HepG2 (cell line): ENCODE data around the gene SFXN2. TPM values are rescaled to one million over a fixed set of nuclear protein-coding genes. Genes with fewer than 3 reads are reported as not detected.
A peak's percentile ranks its signal among the peaks of the same experiment; 100 is the strongest.

ENCODE experiments used
- BATF2 ChIP-seq: sonication (generic); formaldehyde crosslinking; IDR thresholded peaks from 2 replicates; pipeline ENCODE4 v1.8.0; 2022; ENCODE audit warnings: mild to moderate bottlenecking, missing genetic modification reagents, moderate library complexity
- CBFB ChIP-seq: sonication (generic); formaldehyde crosslinking; IDR thresholded peaks from 2 replicates; pipeline ENCODE4 v1.4.0; 2020; ENCODE audit warnings: missing genetic modification reagents
- CBX1 ChIP-seq: IDR thresholded peaks from one replicate; pipeline ENCODE4 v1.6.1; 2016; ENCODE audit warnings: antibody characterized with exemption, low read depth
- ESRRA ChIP-seq: sonication (generic); formaldehyde crosslinking; IDR thresholded peaks from 2 replicates; pipeline ENCODE4 v1.5.1; 2020; ENCODE audit warnings: mild to moderate bottlenecking, low read depth, missing genetic modification reagents
- FLYWCH1 ChIP-seq: sonication (generic); formaldehyde crosslinking; IDR thresholded peaks from 2 replicates; pipeline ENCODE4 v1.8.1; 2023; ENCODE audit warnings: mild to moderate bottlenecking, missing genetic modification reagents
- FOXC1 ChIP-seq: sonication (generic); formaldehyde crosslinking; IDR thresholded peaks from 2 replicates; pipeline ENCODE4 v1.8.0; 2022; ENCODE audit warnings: mild to moderate bottlenecking, missing genetic modification reagents, borderline replicate concordance
- HNRNPK ChIP-seq: fragments of 200-400 bp; formaldehyde crosslinking; IDR thresholded peaks from 2 replicates; pipeline ENCODE4 v1.6.1; 2018; ENCODE audit warnings: low read length, low read depth, moderate library complexity, mild to moderate bottlenecking; ENCODE audit not compliant: poor library complexity, severe bottlenecking
- HNRNPLL ChIP-seq: fragments of 200-400 bp; formaldehyde crosslinking; IDR thresholded peaks from 2 replicates; pipeline ENCODE4 v1.6.1; 2017; ENCODE audit warnings: mild to moderate bottlenecking, low read depth, low read length; ENCODE audit not compliant: poor library complexity, severe bottlenecking
- KAT8 ChIP-seq: IDR thresholded peaks from 2 replicates; pipeline ENCODE4 v1.6.1; 2016; ENCODE audit warnings: missing genetic modification reagents, missing compliant biosample characterization
- KLF6 ChIP-seq: IDR thresholded peaks from 2 replicates; pipeline ENCODE4 v1.8.0; 2016; ENCODE audit warnings: missing biosample characterization, missing genetic modification reagents
- MAF1 ChIP-seq: sonication (generic); formaldehyde crosslinking; IDR thresholded peaks from 2 replicates; pipeline ENCODE4 v1.5.0; 2020; ENCODE audit warnings: missing genetic modification reagents, borderline replicate concordance
- MXI1 ChIP-seq: IDR thresholded peaks from 3 replicates; pipeline ENCODE4 v1.6.1; 2012; ENCODE audit warnings: low read depth, low read length, inconsistent platforms, borderline replicate concordance
- NFIC ChIP-seq: IDR thresholded peaks from 2 replicates; pipeline ENCODE4 v1.6.1; 2012; ENCODE audit warnings: mild to moderate bottlenecking, low read length, inconsistent platforms
- RFXAP ChIP-seq: sonication (generic); formaldehyde crosslinking; IDR thresholded peaks from 2 replicates; pipeline ENCODE4 v1.4.0; 2020; ENCODE audit warnings: missing genetic modification reagents, borderline replicate concordance
- TEAD3 ChIP-seq: optimal IDR thresholded peaks from 2 replicates; pipeline ENCODE3; 2016; ENCODE audit warnings: borderline replicate concordance
- THAP11 ChIP-seq: IDR thresholded peaks from 2 replicates; pipeline ENCODE4 v1.6.1; 2016; ENCODE audit warnings: missing biosample characterization, missing genetic modification reagents
- U2AF1 ChIP-seq: fragments of 200-400 bp; formaldehyde crosslinking; optimal IDR thresholded peaks from 2 replicates; pipeline ENCODE3; 2017; ENCODE audit warnings: mild to moderate bottlenecking, low read depth, low read length
- ZNF3 ChIP-seq: IDR thresholded peaks from 2 replicates; pipeline ENCODE4 v1.7.0; 2017; ENCODE audit warnings: inconsistent platforms
- ZNF501 ChIP-seq: sonication (generic); formaldehyde crosslinking; IDR thresholded peaks from 2 replicates; pipeline ENCODE4 v1.5.1; 2020; ENCODE audit warnings: mild to moderate bottlenecking, moderate library complexity, missing genetic modification reagents
- polyA plus RNA-seq, 8 experiments: library from polyadenylated mRNA; depleted of rRNA in 3 of 8; stranded (reverse) in 7 of 8; unstranded in 1 of 8; fragments of >200 nt; fragmentation: Illumina TruSeq in 4 of 8; extraction: Trizol in 4 of 8; gene quantifications; 2 replicates each; pipeline versions ENCODE4 v1.2.1 to v1.2.3, GENCODE V29; 2011 to 2016; ENCODE audit warnings: low read depth in 4 of 8, missing spikeins in 1 of 8, mixed read lengths in 1 of 8; ENCODE audit not compliant: insufficient read depth in 1 of 8
- total RNA-seq, 5 experiments: library from RNA; depleted of rRNA; stranded (reverse); fragments of >200 nt; fragmentation: Illumina TruSeq; extraction: Trizol; gene quantifications; 2 replicates each; pipeline ENCODE4 v1.2.3, GENCODE V29; 2016; ENCODE audit warnings: low read depth in 1 of 5
- TF ChIP-seq, protein P1 (sequence below): sonication (generic); formaldehyde crosslinking; IDR thresholded peaks from 2 replicates; pipeline ENCODE4 v1.4.0; 2020; ENCODE audit warnings: missing genetic modification reagents
- TF ChIP-seq, protein P2 (sequence below): IDR thresholded peaks from 2 replicates; pipeline ENCODE4 v1.6.1; 2012; ENCODE audit warnings: low read length, improper control_type of control experiment
- TF ChIP-seq, protein P3 (sequence below): sonication (generic); formaldehyde crosslinking; IDR thresholded peaks from 2 replicates; pipeline ENCODE4 v1.4.0; 2020; ENCODE audit warnings: mild to moderate bottlenecking, low read depth, missing genetic modification reagents

SFXN2 gene
- total and polyA plus RNA-seq, 2 of the 13 experiments (the other 11 are each of a cell fraction or from before 2014, with no cell fraction given), result 12.8 to 21.1 TPM

GRCh38 chr10:102743588-102744373 is 29.3 kb downstream of the SFXN2 start, which contains the start of gene WBP1L (continued):
- TF ChIP-seq, protein P1, sequence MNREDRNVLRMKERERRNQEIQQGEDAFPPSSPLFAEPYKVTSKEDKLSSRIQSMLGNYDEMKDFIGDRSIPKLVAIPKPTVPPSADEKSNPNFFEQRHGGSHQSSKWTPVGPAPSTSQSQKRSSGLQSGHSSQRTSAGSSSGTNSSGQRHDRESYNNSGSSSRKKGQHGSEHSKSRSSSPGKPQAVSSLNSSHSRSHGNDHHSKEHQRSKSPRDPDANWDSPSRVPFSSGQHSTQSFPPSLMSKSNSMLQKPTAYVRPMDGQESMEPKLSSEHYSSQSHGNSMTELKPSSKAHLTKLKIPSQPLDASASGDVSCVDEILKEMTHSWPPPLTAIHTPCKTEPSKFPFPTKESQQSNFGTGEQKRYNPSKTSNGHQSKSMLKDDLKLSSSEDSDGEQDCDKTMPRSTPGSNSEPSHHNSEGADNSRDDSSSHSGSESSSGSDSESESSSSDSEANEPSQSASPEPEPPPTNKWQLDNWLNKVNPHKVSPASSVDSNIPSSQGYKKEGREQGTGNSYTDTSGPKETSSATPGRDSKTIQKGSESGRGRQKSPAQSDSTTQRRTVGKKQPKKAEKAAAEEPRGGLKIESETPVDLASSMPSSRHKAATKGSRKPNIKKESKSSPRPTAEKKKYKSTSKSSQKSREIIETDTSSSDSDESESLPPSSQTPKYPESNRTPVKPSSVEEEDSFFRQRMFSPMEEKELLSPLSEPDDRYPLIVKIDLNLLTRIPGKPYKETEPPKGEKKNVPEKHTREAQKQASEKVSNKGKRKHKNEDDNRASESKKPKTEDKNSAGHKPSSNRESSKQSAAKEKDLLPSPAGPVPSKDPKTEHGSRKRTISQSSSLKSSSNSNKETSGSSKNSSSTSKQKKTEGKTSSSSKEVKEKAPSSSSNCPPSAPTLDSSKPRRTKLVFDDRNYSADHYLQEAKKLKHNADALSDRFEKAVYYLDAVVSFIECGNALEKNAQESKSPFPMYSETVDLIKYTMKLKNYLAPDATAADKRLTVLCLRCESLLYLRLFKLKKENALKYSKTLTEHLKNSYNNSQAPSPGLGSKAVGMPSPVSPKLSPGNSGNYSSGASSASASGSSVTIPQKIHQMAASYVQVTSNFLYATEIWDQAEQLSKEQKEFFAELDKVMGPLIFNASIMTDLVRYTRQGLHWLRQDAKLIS (CRISPR knock-in tag), result 0 out of 2 replicates have a peak, but pooled peaks have one; percentile 63
- TF ChIP-seq, protein P2, sequence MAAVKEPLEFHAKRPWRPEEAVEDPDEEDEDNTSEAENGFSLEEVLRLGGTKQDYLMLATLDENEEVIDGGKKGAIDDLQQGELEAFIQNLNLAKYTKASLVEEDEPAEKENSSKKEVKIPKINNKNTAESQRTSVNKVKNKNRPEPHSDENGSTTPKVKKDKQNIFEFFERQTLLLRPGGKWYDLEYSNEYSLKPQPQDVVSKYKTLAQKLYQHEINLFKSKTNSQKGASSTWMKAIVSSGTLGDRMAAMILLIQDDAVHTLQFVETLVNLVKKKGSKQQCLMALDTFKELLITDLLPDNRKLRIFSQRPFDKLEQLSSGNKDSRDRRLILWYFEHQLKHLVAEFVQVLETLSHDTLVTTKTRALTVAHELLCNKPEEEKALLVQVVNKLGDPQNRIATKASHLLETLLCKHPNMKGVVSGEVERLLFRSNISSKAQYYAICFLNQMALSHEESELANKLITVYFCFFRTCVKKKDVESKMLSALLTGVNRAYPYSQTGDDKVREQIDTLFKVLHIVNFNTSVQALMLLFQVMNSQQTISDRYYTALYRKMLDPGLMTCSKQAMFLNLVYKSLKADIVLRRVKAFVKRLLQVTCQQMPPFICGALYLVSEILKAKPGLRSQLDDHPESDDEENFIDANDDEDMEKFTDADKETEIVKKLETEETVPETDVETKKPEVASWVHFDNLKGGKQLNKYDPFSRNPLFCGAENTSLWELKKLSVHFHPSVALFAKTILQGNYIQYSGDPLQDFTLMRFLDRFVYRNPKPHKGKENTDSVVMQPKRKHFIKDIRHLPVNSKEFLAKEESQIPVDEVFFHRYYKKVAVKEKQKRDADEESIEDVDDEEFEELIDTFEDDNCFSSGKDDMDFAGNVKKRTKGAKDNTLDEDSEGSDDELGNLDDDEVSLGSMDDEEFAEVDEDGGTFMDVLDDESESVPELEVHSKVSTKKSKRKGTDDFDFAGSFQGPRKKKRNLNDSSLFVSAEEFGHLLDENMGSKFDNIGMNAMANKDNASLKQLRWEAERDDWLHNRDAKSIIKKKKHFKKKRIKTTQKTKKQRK, result peak; percentile 72
- no peak for TF ChIP-seq ZNF501
- peak; percentile 50 for TF ChIP-seq TEAD3
- 0 out of 2 replicates have a peak, but pooled peaks have one; percentile 40 for TF ChIP-seq KLF6 (CRISPR knock-in tag)
- 0 out of 2 replicates have a peak, but pooled peaks have one; percentile 22 for TF ChIP-seq BATF2
- peak; percentile 66 for TF ChIP-seq HNRNPK
- TF ChIP-seq CBFB (CRISPR knock-in tag), result no peak
- TF ChIP-seq NFIC, result 0 out of 2 replicates have a peak, but pooled peaks have one; percentile 40
- no peak for TF ChIP-seq FLYWCH1 (CRISPR knock-in tag)
- TF ChIP-seq, protein P3, sequence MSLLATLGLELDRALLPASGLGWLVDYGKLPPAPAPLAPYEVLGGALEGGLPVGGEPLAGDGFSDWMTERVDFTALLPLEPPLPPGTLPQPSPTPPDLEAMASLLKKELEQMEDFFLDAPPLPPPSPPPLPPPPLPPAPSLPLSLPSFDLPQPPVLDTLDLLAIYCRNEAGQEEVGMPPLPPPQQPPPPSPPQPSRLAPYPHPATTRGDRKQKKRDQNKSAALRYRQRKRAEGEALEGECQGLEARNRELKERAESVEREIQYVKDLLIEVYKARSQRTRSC, result no peak
- TF ChIP-seq U2AF1, result peak; percentile 69
- peak; percentile 83; the same call in 1 of the 3 replicates for TF ChIP-seq MXI1
- TF ChIP-seq MAF1 (CRISPR knock-in tag), result no peak
- TF ChIP-seq ESRRA (CRISPR knock-in tag), result no peak
- TF ChIP-seq HNRNPLL, result peak; percentile 48
- TF ChIP-seq THAP11, result peak; percentile 81
- no peak for TF ChIP-seq ZNF3
- 0 out of 2 replicates have a peak, but pooled peaks have one; percentile 56 for TF ChIP-seq FOXC1 (CRISPR knock-in tag)
- peak; percentile 97 for TF ChIP-seq KAT8
- 0 out of 2 replicates have a peak, but pooled peaks have one; percentile 43 for TF ChIP-seq RFXAP (CRISPR knock-in tag)
- TF ChIP-seq CBX1, result no peak
